Panc1 (cell line): ENCODE results near the gene BRI3BP. TPM values are rescaled to one million over a fixed set of nuclear protein-coding genes. Genes with fewer than 3 reads are reported as not detected.

Experiments used
- ATAC-seq: fragments of 200-7000 bp; cut with Tn5 transposase; 2 replicates; pipeline ENCODE4 v1.9.1; 2020; ENCODE audit warnings: mild to moderate bottlenecking, moderate library complexity
- BruUV-seq: library from RNA; stranded (reverse); fragments of 400-500 nt; replicated peaks from 2 replicates; lab custom pipeline; 2021; lab: Mats Ljungman, UMichigan
- CTCF ChIA-PET: fragments of 300-600 bp; sonication (Branson Sonifier 250); formaldehyde crosslinking; loops from one replicate; lab custom pipeline; 2022; ENCODE audit warnings: antibody characterized with exemption; lab: Charles Lee
- POLR2A ChIA-PET: fragments of 300-600 bp; sonication (Branson Sonifier 250); formaldehyde crosslinking; loops from one replicate; lab custom pipeline; 2022; ENCODE audit warnings: antibody characterized with exemption; lab: Charles Lee
- DNase-seq: peaks from one replicate; pipeline ENCODE4 v3.0.0-alpha.2; 2010; ENCODE audit warnings: low read depth, low spot score
- H3K27ac ChIP-seq: 2 replicates; pipeline ENCODE4 v1.5.1; 2011; ENCODE audit warnings: mild to moderate bottlenecking, low read length, inconsistent platforms
- H3K27me3 ChIP-seq: fragments of 200-500 bp; sonication (Bioruptor generic); 2 replicates; pipeline ENCODE4 v1.6.0; 2014; ENCODE audit warnings: low read length, inconsistent platforms; ENCODE audit not compliant: control insufficient read depth, insufficient read depth
- H3K36me3 ChIP-seq: fragments of 200-500 bp; sonication (Bioruptor generic); 2 replicates; pipeline ENCODE4 v1.5.1; 2014; ENCODE audit warnings: inconsistent platforms, mild to moderate bottlenecking, low read length, moderate library complexity; ENCODE audit not compliant: control insufficient read depth, insufficient read depth
- H3K4me1 ChIP-seq: 2 replicates; pipeline ENCODE4 v1.5.1; 2011; ENCODE audit warnings: inconsistent platforms, mild to moderate bottlenecking, low read length, moderate library complexity; ENCODE audit not compliant: control insufficient read depth, insufficient read depth
- H3K4me3 ChIP-seq, 2 experiments: 2 replicates each; pipeline ENCODE4 v1.5.1; 2011 to 2012; ENCODE audit warnings: low read depth in 2 of 2, low read length in 2 of 2, mild to moderate bottlenecking in 2 of 2, inconsistent platforms in 1 of 2, moderate library complexity in 1 of 2
- H3K9me3 ChIP-seq: fragments of 200-500 bp; sonication (Bioruptor generic); 2 replicates; pipeline ENCODE4 v1.5.1; 2014; ENCODE audit warnings: low read depth, mild to moderate bottlenecking, inconsistent platforms, low read length, moderate library complexity; ENCODE audit not compliant: control insufficient read depth, insufficient read depth
- POLR2AphosphoS5 ChIP-seq: IDR thresholded peaks from 2 replicates; pipeline ENCODE4 v1.6.1; 2012; ENCODE audit warnings: mild to moderate bottlenecking, low read depth, low read length, moderate library complexity
- SIN3A ChIP-seq: IDR thresholded peaks from 2 replicates; pipeline ENCODE4 v1.6.1; 2012; ENCODE audit warnings: low read depth, mild to moderate bottlenecking, low read length, moderate library complexity, borderline replicate concordance; ENCODE audit not compliant: insufficient read depth
- TCF7L2 ChIP-seq: IDR thresholded peaks from 2 replicates; pipeline ENCODE4 v1.6.1; 2011; ENCODE audit warnings: mild to moderate bottlenecking, low read depth, low read length, inconsistent platforms
- in situ Hi-C: cut with HindIII; loops from 2 replicates; pipeline ENCODE4 v1.10.0; 2016; ENCODE audit warnings: low sequenced_read_pairs, low pct_unique_long_range_greater_than_20kb
- intact Hi-C: fragments of 100-400 bp; cut with micrococcal nuclease; formaldehyde crosslinking; loops from one replicate; pipeline ENCODE4 v1.10.0; 2022; ENCODE audit not compliant: unreplicated experiment
- total RNA-seq: library from RNA; stranded (reverse); gene quantifications from one replicate; pipeline ENCODE4 v1.2.1, GENCODE V29; 2021; ENCODE audit not compliant: unreplicated experiment
- TF ChIP-seq, protein P1 (sequence below): fragments of 450-650 bp; IDR thresholded peaks from 2 replicates; pipeline ENCODE4 v1.5.1; 2017; ENCODE audit warnings: mild to moderate bottlenecking
- TF ChIP-seq, protein P2 (sequence below), 2 experiments: IDR thresholded peaks; 2 replicates each; pipeline ENCODE4 v1.6.1; 2011 to 2012; ENCODE audit warnings: low read depth in 2 of 2, control low read depth in 1 of 2, low read length in 1 of 2, mild to moderate bottlenecking in 1 of 2, moderate library complexity in 1 of 2; ENCODE audit not compliant: insufficient read depth in 1 of 2

The BRI3BP gene
- total RNA-seq, 1 experiment from 2014 or later: 35.1 TPM

DNA sequence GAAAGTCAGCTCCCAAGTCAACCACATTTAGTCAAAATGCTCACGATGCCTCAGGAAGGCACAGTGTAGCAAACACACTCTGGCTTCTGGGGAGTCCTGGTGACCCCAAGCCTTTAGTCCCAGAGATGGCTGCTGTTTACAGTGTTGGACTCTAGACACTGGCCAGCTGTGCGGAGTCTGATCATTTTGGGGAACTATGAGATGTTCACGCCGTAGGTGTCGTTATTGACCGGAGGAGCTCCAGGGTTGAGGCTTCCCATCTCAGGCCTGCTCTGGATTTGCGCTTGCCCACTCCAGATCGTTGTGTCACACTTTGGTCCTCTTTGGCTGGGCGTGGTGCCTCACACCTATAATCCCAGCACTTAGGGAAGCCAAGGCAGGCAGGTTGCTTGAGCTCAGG, 27.7 kb downstream of the BRI3BP start:
- no peaks in the 10 kb centered on the region for H3K4me1 ChIP-seq
- ChIA-PET POLR2A (no interaction called here), CTCF (no interaction called here)
- ATAC-seq (no peak), DNase-seq (no peak)
- no peaks in the 10 kb centered on the region for H3K27me3 ChIP-seq
- intact Hi-C loops (no loop called here), in situ Hi-C loops (no loop called here)
- TF ChIP-seq, protein P1, sequence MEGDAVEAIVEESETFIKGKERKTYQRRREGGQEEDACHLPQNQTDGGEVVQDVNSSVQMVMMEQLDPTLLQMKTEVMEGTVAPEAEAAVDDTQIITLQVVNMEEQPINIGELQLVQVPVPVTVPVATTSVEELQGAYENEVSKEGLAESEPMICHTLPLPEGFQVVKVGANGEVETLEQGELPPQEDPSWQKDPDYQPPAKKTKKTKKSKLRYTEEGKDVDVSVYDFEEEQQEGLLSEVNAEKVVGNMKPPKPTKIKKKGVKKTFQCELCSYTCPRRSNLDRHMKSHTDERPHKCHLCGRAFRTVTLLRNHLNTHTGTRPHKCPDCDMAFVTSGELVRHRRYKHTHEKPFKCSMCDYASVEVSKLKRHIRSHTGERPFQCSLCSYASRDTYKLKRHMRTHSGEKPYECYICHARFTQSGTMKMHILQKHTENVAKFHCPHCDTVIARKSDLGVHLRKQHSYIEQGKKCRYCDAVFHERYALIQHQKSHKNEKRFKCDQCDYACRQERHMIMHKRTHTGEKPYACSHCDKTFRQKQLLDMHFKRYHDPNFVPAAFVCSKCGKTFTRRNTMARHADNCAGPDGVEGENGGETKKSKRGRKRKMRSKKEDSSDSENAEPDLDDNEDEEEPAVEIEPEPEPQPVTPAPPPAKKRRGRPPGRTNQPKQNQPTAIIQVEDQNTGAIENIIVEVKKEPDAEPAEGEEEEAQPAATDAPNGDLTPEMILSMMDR: no peak
- TF ChIP-seq, protein P2, sequence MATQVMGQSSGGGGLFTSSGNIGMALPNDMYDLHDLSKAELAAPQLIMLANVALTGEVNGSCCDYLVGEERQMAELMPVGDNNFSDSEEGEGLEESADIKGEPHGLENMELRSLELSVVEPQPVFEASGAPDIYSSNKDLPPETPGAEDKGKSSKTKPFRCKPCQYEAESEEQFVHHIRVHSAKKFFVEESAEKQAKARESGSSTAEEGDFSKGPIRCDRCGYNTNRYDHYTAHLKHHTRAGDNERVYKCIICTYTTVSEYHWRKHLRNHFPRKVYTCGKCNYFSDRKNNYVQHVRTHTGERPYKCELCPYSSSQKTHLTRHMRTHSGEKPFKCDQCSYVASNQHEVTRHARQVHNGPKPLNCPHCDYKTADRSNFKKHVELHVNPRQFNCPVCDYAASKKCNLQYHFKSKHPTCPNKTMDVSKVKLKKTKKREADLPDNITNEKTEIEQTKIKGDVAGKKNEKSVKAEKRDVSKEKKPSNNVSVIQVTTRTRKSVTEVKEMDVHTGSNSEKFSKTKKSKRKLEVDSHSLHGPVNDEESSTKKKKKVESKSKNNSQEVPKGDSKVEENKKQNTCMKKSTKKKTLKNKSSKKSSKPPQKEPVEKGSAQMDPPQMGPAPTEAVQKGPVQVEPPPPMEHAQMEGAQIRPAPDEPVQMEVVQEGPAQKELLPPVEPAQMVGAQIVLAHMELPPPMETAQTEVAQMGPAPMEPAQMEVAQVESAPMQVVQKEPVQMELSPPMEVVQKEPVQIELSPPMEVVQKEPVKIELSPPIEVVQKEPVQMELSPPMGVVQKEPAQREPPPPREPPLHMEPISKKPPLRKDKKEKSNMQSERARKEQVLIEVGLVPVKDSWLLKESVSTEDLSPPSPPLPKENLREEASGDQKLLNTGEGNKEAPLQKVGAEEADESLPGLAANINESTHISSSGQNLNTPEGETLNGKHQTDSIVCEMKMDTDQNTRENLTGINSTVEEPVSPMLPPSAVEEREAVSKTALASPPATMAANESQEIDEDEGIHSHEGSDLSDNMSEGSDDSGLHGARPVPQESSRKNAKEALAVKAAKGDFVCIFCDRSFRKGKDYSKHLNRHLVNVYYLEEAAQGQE (IDR thresholded peaks at IDR 0.05; ENCODE audit: insufficient read depth in 1 of 2, low read depth in 2 of 2, low read length in 1 of 2): no peak
- TF ChIP-seq POLR2AphosphoS5 (no peak), TCF7L2 (no peak), SIN3A (no peak)
- no peak overlapping the region for H3K27ac ChIP-seq
- BruUV-seq: no TSS peak
- H3K4me3 ChIP-seq: no peak overlapping the region
- no peaks in the 10 kb centered on the region for H3K36me3 ChIP-seq
- H3K9me3 ChIP-seq: no peaks in the 10 kb centered on the region

DNA sequence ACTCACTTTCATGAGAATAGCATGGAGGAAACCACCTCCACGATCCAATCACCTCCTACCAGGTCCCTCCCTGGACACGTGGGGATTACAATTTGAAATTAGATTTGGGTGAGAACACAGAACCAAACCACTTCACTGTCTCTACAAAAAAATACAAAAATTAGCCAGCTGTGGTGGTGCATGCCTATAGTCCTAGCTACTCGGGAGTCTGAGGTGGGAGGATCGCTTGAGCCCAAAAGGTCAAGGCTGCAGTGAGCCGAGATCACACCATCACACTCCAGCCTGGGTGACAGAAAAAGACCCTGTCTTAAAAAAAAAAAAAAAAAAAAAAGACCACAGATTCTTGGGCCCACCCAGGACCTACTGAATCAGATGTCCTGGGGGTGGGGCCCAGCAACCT, 28.3 kb downstream of the BRI3BP start:
- in situ Hi-C loops: no loop called here
- Histone ChIP-seq H3K27me3 (no peaks in the 10 kb centered on the region), H3K4me1 (no peaks in the 10 kb centered on the region), H3K4me3 (no peak overlapping the region), H3K36me3 (no peaks in the 10 kb centered on the region), H3K9me3 (no peaks in the 10 kb centered on the region), H3K27ac (no peak overlapping the region)
- no TSS peak for BruUV-seq
- ChIA-PET CTCF (no interaction called here), POLR2A (no interaction called here)
- ATAC-seq (no peak), DNase-seq (no peak)
- intact Hi-C loops: no loop called here
- no peak for TF ChIP-seq TCF7L2
- TF ChIP-seq, protein P1: no peak
- no peak for TF ChIP-seq POLR2AphosphoS5
- no peak for TF ChIP-seq SIN3A
- TF ChIP-seq, protein P2 (IDR thresholded peaks at IDR 0.05; ENCODE audit: insufficient read depth in 1 of 2, low read depth in 2 of 2, low read length in 1 of 2): no peak
